Measurements from ENCODE around the gene GPC5.
A peak's percentile ranks its signal among the peaks of the same experiment; 100 is the strongest.

Gene GPC5

GRCh38 chr13:91714855-91715254 lies 316.4 kb downstream of the GPC5 start:
- no peak for DNase-seq (ENCODE audit: low spot score)

GRCh38 chr13:91716436-91717065 lies 318.1 kb downstream of the GPC5 start:
- DNase-seq (ENCODE audit: low spot score): no peak

- peak; percentile 63 for DNase-seq (ENCODE audit: low spot score)
Observed at GRCh38 chr13:91719033-91719432, 320.6 kb downstream of the GPC5 start.

GRCh38 chr13:91721413-91721812 lies 323.0 kb downstream of the GPC5 start:
- DNase-seq (ENCODE audit: low spot score): no peak

- DNase-seq (ENCODE audit: low spot score): peak; percentile 37
Observed at GRCh38 chr13:91722267-91722884, 324.0 kb downstream of the GPC5 start.

DNA sequence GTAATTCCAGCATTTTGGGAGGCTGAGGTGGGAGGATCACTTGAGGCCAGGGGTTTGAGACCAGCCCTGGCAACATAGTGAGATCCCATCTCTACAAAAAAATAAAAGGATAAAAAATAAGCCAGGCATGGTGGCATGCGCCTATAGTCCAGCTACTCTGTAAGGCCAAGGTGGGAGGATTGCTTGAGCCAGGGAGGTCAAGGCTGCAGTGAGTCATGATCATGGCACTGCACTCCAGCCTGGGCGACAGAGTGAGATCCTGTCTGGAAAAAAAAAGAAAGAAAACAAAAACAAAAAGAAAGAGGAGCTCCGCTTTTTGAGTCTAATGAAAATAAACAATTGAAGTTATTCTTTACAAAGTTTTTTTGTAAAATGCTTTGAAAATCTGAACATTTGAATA lies 326.2 kb downstream of the GPC5 start:
- no peak for DNase-seq (ENCODE audit: low spot score)

DNA sequence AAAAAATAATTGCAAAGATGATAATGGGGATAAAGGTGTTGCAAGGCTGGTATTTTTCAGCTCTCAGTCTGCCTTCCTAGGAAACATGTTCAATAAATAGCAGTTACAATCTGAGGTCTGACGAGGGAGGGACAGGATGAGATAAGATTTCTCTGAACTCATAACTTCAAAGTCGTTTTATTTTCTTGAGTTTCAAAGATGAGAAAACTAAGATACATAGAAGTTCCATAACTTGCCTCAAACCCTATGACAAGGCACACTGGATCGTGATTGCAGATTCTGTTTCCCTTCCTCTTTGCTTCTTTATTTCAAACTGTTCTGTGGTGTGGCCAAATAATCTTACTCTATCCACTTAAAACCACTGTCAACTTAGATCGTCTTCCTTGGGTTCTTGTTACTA lies 327.2 kb downstream of the GPC5 start:
- no peak for DNase-seq (ENCODE audit: low spot score)

DNA sequence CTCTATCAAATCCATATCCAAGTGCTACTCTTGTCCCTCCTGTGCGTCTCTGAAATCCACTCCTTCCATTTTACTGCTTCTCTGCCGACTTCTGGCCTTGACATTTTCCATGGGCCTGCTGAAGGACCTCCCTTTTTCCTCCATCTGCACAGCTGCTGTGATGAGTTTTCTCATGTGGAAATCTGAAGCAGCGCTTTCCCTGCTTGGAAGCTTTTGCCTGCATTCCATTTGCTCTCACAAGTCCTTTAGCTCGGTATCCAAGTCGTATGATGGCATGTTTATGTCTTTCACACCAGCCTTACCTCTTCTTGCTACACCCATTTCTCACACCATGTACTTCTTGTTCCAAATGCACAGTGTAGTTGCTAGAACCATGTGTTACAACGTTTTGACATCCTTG lies 328.2 kb downstream of the GPC5 start:
- no peak for DNase-seq (ENCODE audit: low spot score)

GRCh38 chr13:91729859-91730258 lies 331.4 kb downstream of the GPC5 start:
- no peak for DNase-seq (ENCODE audit: low spot score)

DNA sequence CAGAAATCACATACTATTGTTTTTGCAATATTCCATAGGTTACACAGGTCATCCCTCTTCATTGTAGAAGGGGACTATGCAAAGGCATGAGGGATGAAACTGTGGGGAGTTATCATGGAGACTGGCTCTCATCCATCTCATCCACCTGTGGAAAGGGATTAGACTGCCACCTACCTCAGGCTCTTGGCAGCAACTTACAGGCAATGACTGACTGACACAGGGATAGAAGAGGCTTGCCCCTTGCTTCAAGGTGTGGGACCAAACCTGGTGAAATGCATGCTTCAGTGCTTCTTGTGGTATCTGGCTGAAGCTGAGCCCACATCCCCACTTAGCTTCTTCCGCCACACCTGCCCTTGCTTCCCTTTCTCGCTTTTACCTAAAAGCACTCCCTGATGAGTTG lies 341.3 kb downstream of the GPC5 start:
- DNase-seq (ENCODE audit: low spot score): no peak

DNA sequence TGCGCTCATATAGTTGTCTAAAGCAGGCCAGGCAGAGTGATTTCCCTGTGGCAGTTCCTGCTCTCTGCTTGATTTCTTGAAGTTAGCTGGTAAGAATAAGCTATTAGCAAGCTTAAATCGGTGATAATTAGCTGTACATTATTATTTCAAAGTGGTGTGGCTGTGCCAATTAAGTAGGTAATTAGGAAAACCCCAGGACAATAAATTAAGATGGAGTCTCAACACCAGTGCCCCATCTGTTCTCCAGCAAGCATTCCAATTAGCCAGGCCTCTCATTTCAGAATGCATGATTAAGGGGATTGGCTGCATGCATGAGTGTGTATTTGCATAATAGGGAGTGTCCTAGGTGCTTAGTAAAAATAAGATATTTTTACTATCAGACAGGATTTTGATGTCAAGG lies 342.3 kb downstream of the GPC5 start:
- DNase-seq (ENCODE audit: low spot score): no peak

- no peak for DNase-seq (ENCODE audit: low spot score)
Observed at GRCh38 chr13:91741925-91742324, 343.5 kb downstream of the GPC5 start.

DNA sequence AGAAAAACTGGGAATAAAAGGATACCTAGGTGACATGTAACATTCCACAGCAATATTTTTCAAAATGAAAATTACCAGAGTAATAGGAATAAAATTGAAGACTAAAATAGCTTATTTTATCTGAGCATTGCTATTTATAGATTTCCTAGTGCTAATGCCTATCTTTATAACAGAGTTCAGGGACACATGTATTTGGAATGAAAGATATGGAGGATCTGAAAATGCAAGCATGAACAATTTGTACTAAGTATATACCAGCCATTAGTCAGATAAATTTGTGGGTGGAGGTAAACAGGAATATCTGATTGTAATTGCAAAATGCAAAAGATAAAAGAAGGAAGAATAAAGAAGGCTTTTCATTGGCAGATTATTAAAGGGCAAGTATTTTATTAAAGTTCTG lies 345.9 kb downstream of the GPC5 start:
- DNase-seq (ENCODE audit: low spot score): no peak

GRCh38 chr13:91745967-91746366 lies 347.5 kb downstream of the GPC5 start:
- no peak for DNase-seq (ENCODE audit: low spot score)

DNA sequence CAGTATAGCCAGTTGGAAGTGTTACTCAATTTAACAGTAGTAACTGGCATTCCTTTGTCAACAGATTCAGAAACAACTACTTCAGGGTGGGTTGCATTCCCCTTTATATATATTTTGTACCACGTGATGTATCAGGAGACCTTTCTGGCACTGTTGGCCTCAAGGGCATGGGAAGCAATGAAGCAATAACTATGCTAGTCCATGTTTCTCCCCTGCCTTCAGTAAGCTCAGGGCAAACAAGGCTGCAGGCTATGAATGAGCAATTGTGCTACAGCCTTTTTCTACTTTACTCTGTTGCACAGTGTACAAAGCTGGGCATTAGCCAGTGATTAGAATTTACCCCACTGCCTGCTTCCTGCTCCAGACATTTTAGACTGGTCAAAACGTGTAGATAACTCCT lies 348.8 kb downstream of the GPC5 start:
- DNase-seq (ENCODE audit: low spot score): no peak

DNA sequence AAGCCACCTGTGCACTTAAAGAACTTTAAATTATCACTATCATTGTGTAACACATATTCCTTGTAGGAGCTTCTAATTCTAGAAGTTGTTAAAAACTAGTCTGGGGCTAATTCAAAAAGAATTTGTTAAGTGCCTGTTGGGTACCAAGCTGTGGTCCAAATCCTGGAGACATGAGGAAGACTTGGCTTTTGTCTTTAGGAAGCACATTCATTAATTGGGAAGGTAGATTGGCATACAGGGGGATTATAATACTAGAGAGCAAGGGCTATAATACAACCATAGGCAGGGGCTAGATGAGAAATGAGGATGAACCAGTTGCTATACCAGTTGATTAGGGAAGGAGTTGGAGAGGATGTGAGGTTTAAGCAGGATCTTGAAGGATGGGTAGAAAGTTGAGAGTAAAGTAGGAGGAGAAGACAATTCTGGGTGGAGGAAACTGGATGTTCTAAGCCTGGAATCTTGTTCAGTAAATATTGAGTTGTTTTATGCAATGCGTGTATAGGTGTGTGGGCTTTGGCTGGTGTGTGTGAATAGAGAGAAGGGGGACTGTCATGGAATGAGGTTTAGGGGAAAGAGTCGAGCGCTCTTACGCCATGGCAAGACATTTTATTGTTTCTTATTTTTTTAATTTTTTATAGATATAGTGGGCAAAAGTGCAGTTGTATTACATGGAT lies 350.1 kb downstream of the GPC5 start:
- no peak for DNase-seq (ENCODE audit: low spot score)

- DNase-seq (ENCODE audit: low spot score): no peak
Observed at GRCh38 chr13:91758724-91759123, 360.3 kb downstream of the GPC5 start.

- DNase-seq (ENCODE audit: low spot score): no peak
Observed at GRCh38 chr13:91762957-91763356, 364.5 kb downstream of the GPC5 start.

GRCh38 chr13:91764527-91764926 lies 366.1 kb downstream of the GPC5 start:
- DNase-seq (ENCODE audit: low spot score): no peak

GRCh38 chr13:91767651-91768050 lies 369.2 kb downstream of the GPC5 start:
- no peak for DNase-seq (ENCODE audit: low spot score)

GRCh38 chr13:91768746-91769145 lies 370.3 kb downstream of the GPC5 start:
- no peak for DNase-seq (ENCODE audit: low spot score)

DNA sequence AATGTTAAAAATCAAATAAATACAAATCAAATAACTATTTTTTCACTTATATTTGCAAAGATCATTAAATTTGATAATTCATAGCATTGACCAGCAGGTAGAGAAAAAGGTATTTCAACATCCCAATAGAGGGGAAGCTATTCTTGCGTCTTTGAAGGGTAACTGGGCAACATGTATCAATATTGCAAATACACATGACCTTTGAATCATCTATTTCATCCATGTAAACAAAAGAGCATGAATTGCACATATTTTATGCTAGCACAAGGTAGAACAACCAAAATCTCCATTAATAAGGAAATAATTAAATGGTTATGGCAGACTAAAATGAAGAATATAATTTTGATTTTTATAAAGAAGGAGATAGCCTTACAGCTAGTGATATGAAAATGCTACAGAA lies 372.8 kb downstream of the GPC5 start:
- DNase-seq (ENCODE audit: low spot score): no peak

DNA sequence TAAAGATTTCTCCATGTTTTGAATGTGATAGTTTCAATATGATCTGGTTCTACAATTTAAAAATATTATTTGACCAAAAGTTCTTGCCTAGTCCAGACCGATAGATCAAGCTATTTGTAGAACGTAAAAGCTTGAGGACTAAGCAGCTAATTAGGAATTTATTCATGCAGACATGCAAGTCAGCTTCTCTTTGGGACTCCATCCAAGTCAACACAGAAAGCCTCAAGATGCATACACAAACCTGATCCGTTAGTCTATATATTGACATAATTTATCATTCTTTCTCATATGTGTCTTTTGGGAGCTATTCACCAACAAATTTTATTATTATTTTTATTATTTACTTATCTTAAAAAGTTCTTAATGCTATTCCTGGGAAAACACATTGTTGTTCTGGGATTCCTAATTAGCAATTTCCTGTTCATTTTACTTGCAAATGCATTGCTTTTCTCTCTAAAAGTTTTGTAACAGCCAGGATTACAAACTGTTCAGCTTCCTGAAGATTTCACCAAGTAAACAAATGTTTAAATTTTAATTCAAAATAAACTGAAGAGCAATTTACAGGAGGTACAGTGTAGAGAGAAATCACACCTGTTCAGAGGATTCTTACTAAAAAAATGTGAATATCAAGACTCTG lies 375.3 kb downstream of the GPC5 start:
- no peak for DNase-seq (ENCODE audit: low spot score)

Measured in kidney tubule cell (primary cell).